Heart left ventricle (tissue), 16 donors: ENCODE data around the gene SEC22A. TPM values are rescaled to one million over a fixed set of nuclear protein-coding genes. Genes with fewer than 3 reads are reported as not detected.

Source experiments
- ATAC-seq, 4 donors: fragments of 200-7000 bp; cut with Tn5 transposase; one replicate each; pipeline ENCODE4 v1.9.1; 2020 to 2022; ENCODE audit warnings: moderate library complexity in 4 of 4, mild to moderate bottlenecking in 3 of 4, moderate number of reproducible peaks in 1 of 4
- DNase-seq, 5 donors: peaks; one replicate each; pipeline ENCODE4 v3.0.0-alpha.2; 2020
- H3K27ac ChIP-seq, 12 donors: fragments of 200-600 bp; sonication (generic) in 4 of 12; one replicate each; pipeline versions ENCODE4 v1.5.0 to v1.8.0; 2016 to 2022; ENCODE audit warnings: mild to moderate bottlenecking in 2 of 12
- H3K27me3 ChIP-seq, 9 donors: fragments of 200-600 bp; sonication (generic) in 2 of 9; one replicate each; pipeline versions ENCODE4 v1.5.1 to v1.8.0; 2016 to 2022; ENCODE audit warnings: mild to moderate bottlenecking in 3 of 9
- H3K36me3 ChIP-seq, 9 donors: fragments of 200-600 bp; sonication (generic) in 2 of 9; one replicate each; pipeline versions ENCODE4 v1.5.0 to v1.8.0; 2018 to 2022; ENCODE audit warnings: mild to moderate bottlenecking in 2 of 9
- H3K4me1 ChIP-seq, 12 donors: fragments of 200-600 bp; sonication (generic) in 4 of 12; one replicate each; pipeline versions ENCODE4 v1.5.0 to v1.8.0; 2016 to 2022; ENCODE audit warnings: mild to moderate bottlenecking in 3 of 12
- H3K4me3 ChIP-seq, 12 donors: fragments of 200-600 bp; sonication (generic) in 4 of 12; one replicate each; pipeline versions ENCODE4 v1.5.0 to v1.8.0; 2017 to 2022; ENCODE audit warnings: mild to moderate bottlenecking in 9 of 12, moderate library complexity in 4 of 12
- H3K9me3 ChIP-seq, 12 donors: fragments of 200-600 bp; sonication (generic) in 4 of 12; one replicate each; pipeline versions ENCODE4 v1.5.0 to v1.8.0; 2016 to 2022; ENCODE audit warnings: mild to moderate bottlenecking in 1 of 12
- CTCF ChIP-seq, 12 donors: fragments of 200-600 bp; sonication (generic) in 4 of 12; IDR thresholded peaks; one replicate each; pipeline versions ENCODE4 v1.5.0 to v1.8.0; 2018 to 2022; ENCODE audit warnings: antibody characterized with exemption in 12 of 12, mild to moderate bottlenecking in 5 of 12
- POLR2A ChIP-seq, 2 donors: fragments of 450-650 bp; IDR thresholded peaks; one replicate each; pipeline ENCODE4 v1.6.1; 2017; ENCODE audit warnings: antibody characterized with exemption in 2 of 2, mild to moderate bottlenecking in 2 of 2, moderate library complexity in 2 of 2
- WGBS, 4 donors: extraction: QIAGEN DNeasy Blood & Tissue Kit in 2 of 4; methylation state at CpG; one replicate each; pipeline versions ENCODE4 v1.1.5 to v1.1.7; 2013 to 2018; 5-methylcytosine and 5-hydroxymethylcytosine counted together
- intact Hi-C, 10 donors: fragments of 100-400 bp; cut with DNase I; formaldehyde crosslinking; loops; one replicate each; pipeline versions ENCODE4 v1.11.1 to v1.14.2; 2022
- polyA plus RNA-seq, 2 donors: library from polyadenylated mRNA; stranded (reverse); fragments of 200-250 nt; gene quantifications; one replicate each; pipeline ENCODE4 v1.2.3, GENCODE V29; 2013
- total RNA-seq, 9 donors: library from RNA; depleted of rRNA in 2 of 9; stranded (reverse); fragments of >200 nt in 2 of 9; fragmentation: NEBNext Ultra II Directional in 3 of 9; extraction: Animal tissue kit (Norgen Biotek cat#: 25700) in 3 of 9; gene quantifications; one replicate each; pipeline versions ENCODE4 v1.1.0 to v1.2.4, GENCODE V29; 2016 to 2023
- donor health status: ischemic (EF 13 %, LVEDD 7.1; RV severe dilation, severe dysfunction).
- donor health status: healthy with polysubstance abuse.
- donor health status: DM: no; HTN: yes; CAD: no.
- donor health status: DM: no; HTN: no; CAD: no.
- donor health status: ischemic (EF 25% LVEDD 6.9; RV normal size, moderate dysfunction).
- donor health status: ischemic (EF 25% LVEDD 5.7; RV mildly dilated, moderate dysfunction).
- donor health status: healthy.
- donor health status: DM: yes; HTN: yes; CAD: no.
- donor health status: ischemic (EF 35%, LVEDD 5.7; RV mildly dilated, moderate dysfunction).
- donor health status: nonischemic (EF 11% LVEDD 7.7; RV severe dilation, severe dysfunction).
- donor health status: DM: yes; HTN: yes; CAD: no.
- donor health status: PGD.
- donor health status: ischemic (EF 29% LVEDD 5.4; RV normal size, mild dysfunction).
- donor health status: nonischemic (EF 23%, LVEDD 6.1; RV moderate dilation, normal function).

The SEC22A gene
- total and polyA plus RNA-seq, 11 donors, result 2.2 to 27.0 (median 10.0) TPM

- Histone ChIP-seq H3K27me3 (no peaks in the 10 kb centered on the region), H3K9me3 (peaks cover 0 to 13% (median 0%) of the 10 kb centered on the region in 12 donors), H3K27ac (no peak overlapping the region), H3K4me3 (no peak overlapping the region), H3K4me1 (no peaks in the 10 kb centered on the region), H3K36me3 (peaks cover 0 to 30% (median 19%) of the 10 kb centered on the region in 9 donors)
- WGBS, 4 donors, result 97 to 99% (median 98%) methylated on average over 2 of the region's 2 CpGs
- TF ChIP-seq CTCF (IDR thresholded peaks at IDR 0.05) (no peak), POLR2A (IDR thresholded peaks at IDR 0.05) (no peak)
- ATAC-seq (no peak), DNase-seq (no peak)
- intact Hi-C loops, result no loop called here
These were observed 34.1 kb upstream of the SEC22A start for GRCh38 chr3:123167686-123168085.

GRCh38 chr3:123168122-123168521 lies 33.6 kb upstream of the SEC22A start:
- DNase-seq, result no peak
- intact Hi-C loops, result no loop called here
- Histone ChIP-seq H3K9me3 (peaks cover 0 to 13% (median 0%) of the 10 kb centered on the region in 12 donors), H3K27ac (no peak overlapping the region), H3K27me3 (no peaks in the 10 kb centered on the region), H3K4me1 (no peaks in the 10 kb centered on the region), H3K4me3 (no peak overlapping the region), H3K36me3 (peaks cover 0 to 26% (median 16%) of the 10 kb centered on the region in 9 donors)
- no peak for ATAC-seq
- TF ChIP-seq POLR2A (IDR thresholded peaks at IDR 0.05) (no peak), CTCF (IDR thresholded peaks at IDR 0.05) (no peak)

- H3K27ac ChIP-seq, result no peak overlapping the region
- TF ChIP-seq POLR2A (IDR thresholded peaks at IDR 0.05), result no peak
- no peak for TF ChIP-seq CTCF (IDR thresholded peaks at IDR 0.05)
- H3K4me3 ChIP-seq, result no peak overlapping the region
- ATAC-seq (no peak), DNase-seq (no peak)
- WGBS, 4 donors, result 86 to 95% (median 94%) methylated on average over 2 of the region's 2 CpGs
- H3K4me1 ChIP-seq, result no peaks in the 10 kb centered on the region
- intact Hi-C loops, result no loop called here
- H3K27me3 ChIP-seq, result no peaks in the 10 kb centered on the region
- peaks cover 0 to 13% (median 0%) of the 10 kb centered on the region in 12 donors for H3K9me3 ChIP-seq
- H3K36me3 ChIP-seq, result peaks cover 0 to 23% (median 16%) of the 10 kb centered on the region in 9 donors
These were observed 33.1 kb upstream of the SEC22A start for GRCh38 chr3:123168605-123169004.

GRCh38 chr3:123169492-123169929 lies 32.2 kb upstream of the SEC22A start:
- 68 to 80% (median 77%) methylated on average over 5 of the region's 5 CpGs for WGBS, 4 donors
- no peak for TF ChIP-seq CTCF (IDR thresholded peaks at IDR 0.05)
- no peak for TF ChIP-seq POLR2A (IDR thresholded peaks at IDR 0.05)
- Histone ChIP-seq H3K4me3 (no peak overlapping the region), H3K4me1 (no peaks in the 10 kb centered on the region), H3K27ac (no peak overlapping the region), H3K27me3 (no peaks in the 10 kb centered on the region), H3K36me3 (peaks cover 0 to 21% (median 8%) of the 10 kb centered on the region in 9 donors), H3K9me3 (peaks cover 0 to 13% (median 0%) of the 10 kb centered on the region in 12 donors)
- ATAC-seq, result no peak
- no peak for DNase-seq
- intact Hi-C loops, result no loop called here
